HG02763 (cell line): ENCODE measurements around the gene FRAS1.
"Not testable (repeated sequence)": the region's sequence is repeated elsewhere in the genome, so short reads cannot be mapped to it uniquely, and the experiment has no call there.

Source experiments
- ATAC-seq: cut with Tn5 transposase; IDR thresholded peaks from one replicate; pipeline ENCODE4 v1.9.1; 2021; ENCODE audit warnings: mild to moderate bottlenecking, moderate library complexity; ENCODE audit not compliant: unreplicated experiment

Gene FRAS1

GRCh38 chr4:78267790-78268189 lies 210.7 kb downstream of the FRAS1 start:
- ATAC-seq, result no peak

GRCh38 chr4:78268597-78268996 lies 211.5 kb downstream of the FRAS1 start:
- no peak for ATAC-seq

GRCh38 chr4:78275450-78275849 lies 218.3 kb downstream of the FRAS1 start:
- not testable (repeated sequence) for ATAC-seq

- ATAC-seq, result no peak
Observed at GRCh38 chr4:78286281-78286680, 229.2 kb downstream of the FRAS1 start.

GRCh38 chr4:78288327-78288726 lies 231.2 kb downstream of the FRAS1 start:
- ATAC-seq, result no peak

- ATAC-seq, result no peak
Observed at GRCh38 chr4:78291277-78291676, 234.2 kb downstream of the FRAS1 start.

- no peak for ATAC-seq
Observed at GRCh38 chr4:78292341-78292740, 235.2 kb downstream of the FRAS1 start.

GRCh38 chr4:78292856-78293255 lies 235.7 kb downstream of the FRAS1 start:
- no peak for ATAC-seq

- no peak for ATAC-seq
Observed at GRCh38 chr4:78293348-78293747, 236.2 kb downstream of the FRAS1 start.

- no peak for ATAC-seq
Observed at GRCh38 chr4:78293821-78294301, 236.7 kb downstream of the FRAS1 start.

GRCh38 chr4:78296261-78296660 lies 239.1 kb downstream of the FRAS1 start:
- ATAC-seq, result no peak

- peak; percentile 59 for ATAC-seq
Observed at GRCh38 chr4:78297116-78297800, 240.1 kb downstream of the FRAS1 start.

- ATAC-seq, result no peak
Observed at GRCh38 chr4:78298618-78299017, 241.5 kb downstream of the FRAS1 start.

GRCh38 chr4:78299565-78299972 lies 242.4 kb downstream of the FRAS1 start:
- peak; percentile 52 for ATAC-seq

GRCh38 chr4:78307263-78307662 lies 250.1 kb downstream of the FRAS1 start:
- not testable (repeated sequence) for ATAC-seq

- no peak for ATAC-seq
Observed at GRCh38 chr4:78308517-78308916, 251.4 kb downstream of the FRAS1 start.

- ATAC-seq, result no peak
Observed at GRCh38 chr4:78309352-78309751, 252.2 kb downstream of the FRAS1 start.

- no peak for ATAC-seq
Observed at GRCh38 chr4:78310007-78310739, 253.1 kb downstream of the FRAS1 start.

GRCh38 chr4:78310740-78311115 lies 253.6 kb downstream of the FRAS1 start:
- no peak for ATAC-seq

- no peak for ATAC-seq
Observed at GRCh38 chr4:78311306-78311705, 254.2 kb downstream of the FRAS1 start.

GRCh38 chr4:78312989-78313753 lies 256.0 kb downstream of the FRAS1 start:
- no peak for ATAC-seq

- ATAC-seq, result peak; percentile 59
Observed at GRCh38 chr4:78313754-78314120, 256.6 kb downstream of the FRAS1 start.
